Hepatocyte (in vitro differentiated cells): ENCODE data around the gene ADGRA3. TPM values are rescaled to one million over a fixed set of nuclear protein-coding genes. Genes with fewer than 3 reads are reported as not detected.

Experiments used
- DNase-seq: peaks from one replicate; pipeline ENCODE4 v3.0.0-alpha.2; 2016; ENCODE audit warnings: low spot score
- H2AFZ ChIP-seq: fragments of 200-600 bp; sonication (generic); 2 replicates; pipeline ENCODE4 v1.6.0; 2016; ENCODE audit warnings: antibody characterized with exemption, mild to moderate bottlenecking
- H3K27ac ChIP-seq: fragments of 200-600 bp; sonication (generic); 2 replicates; pipeline ENCODE4 v1.5.1; 2016; ENCODE audit warnings: mild to moderate bottlenecking
- H3K27me3 ChIP-seq: fragments of 200-600 bp; sonication (generic); 2 replicates; pipeline ENCODE4 v1.6.1; 2016
- H3K36me3 ChIP-seq: fragments of 200-600 bp; sonication (generic); replicated peaks from 2 replicates; pipeline ENCODE4 v1.5.1; 2016; ENCODE audit warnings: low read depth; ENCODE audit not compliant: insufficient read depth
- H3K4me1 ChIP-seq: fragments of 200-600 bp; sonication (generic); 2 replicates; pipeline ENCODE4 v1.5.1; 2016; ENCODE audit warnings: mild to moderate bottlenecking, moderate library complexity; ENCODE audit not compliant: insufficient read depth
- H3K4me2 ChIP-seq: fragments of 200-600 bp; sonication (generic); 2 replicates; pipeline ENCODE4 v1.6.0; 2016
- H3K4me3 ChIP-seq: fragments of 200-600 bp; sonication (generic); 2 replicates; pipeline ENCODE4 v1.5.1; 2016; ENCODE audit warnings: mild to moderate bottlenecking
- H3K79me2 ChIP-seq: fragments of 200-600 bp; sonication (generic); 2 replicates; pipeline ENCODE4 v1.6.0; 2017; ENCODE audit warnings: mild to moderate bottlenecking
- H3K9me2 ChIP-seq: fragments of 200-600 bp; sonication (generic); replicated peaks from 2 replicates; pipeline ENCODE4 v1.6.0; 2017; ENCODE audit warnings: mild to moderate bottlenecking; ENCODE audit not compliant: insufficient read depth
- H3K9me3 ChIP-seq: fragments of 200-600 bp; sonication (generic); 2 replicates; pipeline ENCODE4 v1.5.1; 2016; ENCODE audit warnings: low read depth, mild to moderate bottlenecking
- H4K20me1 ChIP-seq: fragments of 200-600 bp; sonication (generic); 2 replicates; pipeline ENCODE4 v1.6.0; 2016; ENCODE audit warnings: mild to moderate bottlenecking; ENCODE audit not compliant: insufficient read depth, poor library complexity, severe bottlenecking
- CTCF ChIP-seq: fragments of 200-600 bp; sonication (generic); IDR thresholded peaks from 2 replicates; pipeline ENCODE4 v1.5.1; 2016; ENCODE audit warnings: antibody characterized with exemption, mild to moderate bottlenecking; ENCODE audit not compliant: poor library complexity
- EZH2 ChIP-seq: fragments of 200-600 bp; sonication (generic); IDR thresholded peaks from 2 replicates; pipeline ENCODE4 v1.6.1; 2016; ENCODE audit warnings: antibody characterized with exemption, mild to moderate bottlenecking, borderline replicate concordance
- EZH2phosphoT487 ChIP-seq: fragments of 200-600 bp; sonication (generic); IDR thresholded peaks from one replicate; pipeline ENCODE4 v1.6.1; 2018; ENCODE audit warnings: antibody characterized with exemption, mild to moderate bottlenecking, low read depth, moderate library complexity; ENCODE audit not compliant: unreplicated experiment, severe bottlenecking
- WGBS: methylation state at CpG from one replicate; pipeline ENCODE4 v1.1.6; 2016; ENCODE audit warnings: low lambda C conversion rate; ENCODE audit errors: missing lambda C conversion rate; 5-methylcytosine and 5-hydroxymethylcytosine counted together
- polyA plus RNA-seq: library from polyadenylated mRNA; unstranded; fragments of >200 nt; fragmentation: Nextera tagmentation; extraction: Ambion mirVana; gene quantifications from 2 replicates; pipeline ENCODE4 v1.2.1, GENCODE V29; 2016
- total RNA-seq: library from RNA; depleted of rRNA; stranded (reverse); fragments of >200 nt; gene quantifications from 2 replicates; pipeline ENCODE4 v1.2.3, GENCODE V29; 2014

ADGRA3 gene
- total and polyA plus RNA-seq, 2 experiments from 2014 or later, result 21.2 to 61.6 TPM

GRCh38 chr4:22515145-22515887 is 550 bp downstream of the ADGRA3 start:
- no peaks in the 10 kb centered on the region for H3K9me2 ChIP-seq
- DNase-seq, result peak; percentile 89
- no peaks in the 10 kb centered on the region for H3K9me3 ChIP-seq
- peak overlapping the region; percentile 84 for H3K4me2 ChIP-seq
- no peaks in the 10 kb centered on the region for H3K36me3 ChIP-seq
- peaks cover 45% of the 10 kb centered on the region for H3K79me2 ChIP-seq
- H3K27ac ChIP-seq, result peak overlapping the region; percentile 96
- H3K4me3 ChIP-seq, result peak overlapping the region; percentile 60
- no peaks in the 10 kb centered on the region for H3K27me3 ChIP-seq
- peaks cover 13% of the 10 kb centered on the region for H3K4me1 ChIP-seq
- H2AFZ ChIP-seq, result peak overlapping the region; percentile 16
- TF ChIP-seq EZH2 (no peak), EZH2phosphoT487 (no peak), CTCF (peak; percentile 15)
- peaks cover 12% of the 10 kb centered on the region for H4K20me1 ChIP-seq
- WGBS, result under 1% methylated on average over 41 of the region's 80 CpGs

- Histone ChIP-seq H3K9me2 (no peaks in the 10 kb centered on the region), H3K4me3 (peak overlapping the region; percentile 47), H3K27me3 (no peaks in the 10 kb centered on the region), H3K4me2 (peak overlapping the region; percentile 79), H2AFZ (peak overlapping the region; percentile 16), H3K79me2 (peaks cover 52% of the 10 kb centered on the region), H3K9me3 (no peaks in the 10 kb centered on the region), H3K27ac (peak overlapping the region; percentile 51), H3K36me3 (no peaks in the 10 kb centered on the region), H4K20me1 (peaks cover 12% of the 10 kb centered on the region), H3K4me1 (peaks cover 13% of the 10 kb centered on the region)
- 5% methylated on average over 8 of the region's 8 CpGs for WGBS
- TF ChIP-seq CTCF, result no peak
- TF ChIP-seq EZH2phosphoT487, result no peak
- TF ChIP-seq EZH2, result no peak
- DNase-seq, result no peak
Measured at GRCh38 chr4:22514481-22514880, 1.4 kb downstream of the ADGRA3 start.

GRCh38 chr4:22514001-22514400 is 1.9 kb downstream of the ADGRA3 start:
- peak overlapping the region; percentile 51 for H3K27ac ChIP-seq

More at GRCh38 chr4:22514001-22514400, 1.9 kb downstream of the ADGRA3 start:
- peaks cover 57% of the 10 kb centered on the region for H3K79me2 ChIP-seq
- WGBS, result 40% methylated on average over 6 of the region's 6 CpGs
- TF ChIP-seq EZH2phosphoT487, result no peak
- TF ChIP-seq CTCF, result no peak
- no peaks in the 10 kb centered on the region for H3K9me2 ChIP-seq
- peaks cover 13% of the 10 kb centered on the region for H3K4me1 ChIP-seq
- H3K27me3 ChIP-seq, result no peaks in the 10 kb centered on the region
- no peaks in the 10 kb centered on the region for H3K36me3 ChIP-seq
- no peaks in the 10 kb centered on the region for H3K9me3 ChIP-seq
- DNase-seq, result no peak
- H2AFZ ChIP-seq, result no peak overlapping the region
- peak overlapping the region; percentile 47 for H3K4me3 ChIP-seq
- H4K20me1 ChIP-seq, result peaks cover 12% of the 10 kb centered on the region
- H3K4me2 ChIP-seq, result peak overlapping the region; percentile 79
